NCI-H1105 (cell line): ENCODE results near the gene CGGBP1.
"Not testable (repeated sequence)": the region's sequence is repeated elsewhere in the genome, so short reads cannot be mapped to it uniquely, and the experiment has no call there.

Source experiments
- DNase-seq: peaks from one replicate; lab custom pipeline; 2025; lab: John Stamatoyannopoulos, UW

CGGBP1 gene

GRCh38 chr3:88034491-88035275, 24.1 kb downstream of the CGGBP1 start:
- DNase-seq: no peak

GRCh38 chr3:88033808-88034207, 25.0 kb downstream of the CGGBP1 start:
- no peak for DNase-seq

- no peak for DNase-seq
These were observed 25.7 kb downstream of the CGGBP1 start for GRCh38 chr3:88033079-88033478.

GRCh38 chr3:88032245-88032644, 26.6 kb downstream of the CGGBP1 start:
- DNase-seq: no peak

- peak; percentile 12 for DNase-seq
These were observed 27.1 kb downstream of the CGGBP1 start for GRCh38 chr3:88031642-88032077.

GRCh38 chr3:88030210-88030609, 28.6 kb downstream of the CGGBP1 start:
- no peak for DNase-seq

GRCh38 chr3:88028876-88029275, 29.9 kb downstream of the CGGBP1 start:
- no peak for DNase-seq

- DNase-seq: no peak
These were observed 33.7 kb downstream of the CGGBP1 start for GRCh38 chr3:88025001-88025552.

- no peak for DNase-seq
These were observed 39.8 kb downstream of the CGGBP1 start for GRCh38 chr3:88019024-88019423.

GRCh38 chr3:88015656-88016055, 43.1 kb downstream of the CGGBP1 start:
- DNase-seq: not testable (repeated sequence)

- DNase-seq: no peak
These were observed 45.2 kb downstream of the CGGBP1 start for GRCh38 chr3:88013592-88013991.

- no peak for DNase-seq
These were observed 48.0 kb downstream of the CGGBP1 start for GRCh38 chr3:88010810-88011209.

- no peak for DNase-seq
These were observed 49.7 kb downstream of the CGGBP1 start for GRCh38 chr3:88009066-88009465.

- DNase-seq: no peak
These were observed 53.7 kb downstream of the CGGBP1 start for GRCh38 chr3:88005066-88005465.

- DNase-seq: no peak
These were observed 55.6 kb downstream of the CGGBP1 start for GRCh38 chr3:88003115-88003755.

- DNase-seq: no peak
These were observed 56.4 kb downstream of the CGGBP1 start for GRCh38 chr3:88002448-88002847.
